ENCODE measurements around the gene NYAP2.

GRCh38 chr2:225683258-225683657, 283.7 kb downstream of the NYAP2 start:
- TF ChIP-seq CTCF (IDR thresholded peaks at IDR 0.05): no peak
- no peak for TF ChIP-seq POLR2A (IDR thresholded peaks at IDR 0.05)
